HEK293 (cell line): ENCODE results near the gene THUMPD3.

Source experiments
- CTCF ChIA-PET: fragments of 350-600 bp; formaldehyde crosslinking; extraction: SDS; loops from one replicate; lab custom pipeline; 2021; ENCODE audit warnings: antibody characterized with exemption; lab: Yijun Ruan, JAX
- POLR2A ChIA-PET: fragments of 300-600 bp; formaldehyde crosslinking; extraction: SDS; loops from one replicate; lab custom pipeline; 2020; ENCODE audit warnings: antibody characterized with exemption, inconsistent platforms; lab: Yijun Ruan, JAX
- H3K27ac ChIP-seq: fragments of 200-500 bp; sonication (Bioruptor generic); 2 replicates; pipeline ENCODE4 v1.5.1; 2014; ENCODE audit warnings: low read depth, low read length, control low read depth, inconsistent platforms; ENCODE audit errors: extremely low read depth
- H3K36me3 ChIP-seq, 2 experiments: fragments of 200-500 bp in 1 of 2; sonication (Bioruptor generic) in 1 of 2; 1 replicate in 1 of 2; 2 replicates in 1 of 2; pipeline ENCODE4 v1.5.1; 2014 to 2017; ENCODE audit warnings: inconsistent platforms in 2 of 2, low read length in 2 of 2; ENCODE audit not compliant: control insufficient read depth in 2 of 2, insufficient read depth in 1 of 2
- H3K4me1 ChIP-seq: fragments of 200-500 bp; sonication (Bioruptor generic); 2 replicates; pipeline ENCODE4 v1.5.1; 2014; ENCODE audit warnings: mild to moderate bottlenecking, low read length, inconsistent platforms; ENCODE audit not compliant: control insufficient read depth, insufficient read depth
- H3K4me3 ChIP-seq: 2 replicates; pipeline ENCODE4 v1.5.1; 2011; ENCODE audit warnings: low read depth, mild to moderate bottlenecking, control low read depth, low read length, moderate library complexity
- H3K9me3 ChIP-seq: fragments of 200-500 bp; sonication (Bioruptor generic); 2 replicates; pipeline ENCODE4 v1.5.1; 2014; ENCODE audit warnings: low read depth, low read length, inconsistent platforms; ENCODE audit not compliant: control insufficient read depth, insufficient read depth
- GLIS1 ChIP-seq: fragments of 450-650 bp; formaldehyde crosslinking; IDR thresholded peaks from 2 replicates; pipeline ENCODE4 v1.5.1; 2016; ENCODE audit warnings: missing biosample characterization, missing genetic modification characterization
- HOXD13 ChIP-seq: sonication (generic); formaldehyde crosslinking; IDR thresholded peaks from 2 replicates; pipeline ENCODE4 v1.8.0; 2022; ENCODE audit warnings: missing genetic modification reagents, borderline replicate concordance
- KLF16 ChIP-seq: fragments of 450-650 bp; formaldehyde crosslinking; IDR thresholded peaks from 2 replicates; pipeline ENCODE4 v1.5.1; 2017; ENCODE audit warnings: missing biosample characterization, missing genetic modification characterization
- MYNN ChIP-seq: fragments of 450-650 bp; formaldehyde crosslinking; IDR thresholded peaks from 2 replicates; pipeline ENCODE4 v1.5.1; 2016; ENCODE audit warnings: missing biosample characterization, missing genetic modification characterization, borderline replicate concordance
- ZBTB20 ChIP-seq: fragments of 450-650 bp; formaldehyde crosslinking; IDR thresholded peaks from 2 replicates; pipeline ENCODE4 v1.5.1; 2016; ENCODE audit warnings: missing biosample characterization, missing genetic modification characterization
- ZNF133 ChIP-seq: fragments of 450-650 bp; formaldehyde crosslinking; IDR thresholded peaks from 2 replicates; pipeline ENCODE4 v1.5.1; 2016; ENCODE audit warnings: missing biosample characterization, missing genetic modification characterization
- ZNF146 ChIP-seq: fragments of 450-650 bp; formaldehyde crosslinking; IDR thresholded peaks from 2 replicates; pipeline ENCODE4 v1.5.1; 2016; ENCODE audit warnings: missing biosample characterization, missing genetic modification characterization
- ZNF148 ChIP-seq: fragments of 450-650 bp; formaldehyde crosslinking; IDR thresholded peaks from 2 replicates; pipeline ENCODE4 v1.5.0; 2017; ENCODE audit warnings: missing biosample characterization, missing genetic modification characterization, borderline replicate concordance
- ZNF19 ChIP-seq: fragments of 450-650 bp; formaldehyde crosslinking; IDR thresholded peaks from 2 replicates; pipeline ENCODE4; 2016; ENCODE audit warnings: missing biosample characterization, missing genetic modification characterization, low read depth
- ZNF248 ChIP-seq: fragments of 450-650 bp; formaldehyde crosslinking; IDR thresholded peaks from 2 replicates; pipeline ENCODE4 v1.5.1; 2017; ENCODE audit warnings: missing biosample characterization, missing genetic modification characterization
- ZNF274 ChIP-seq, 2 experiments: fragments of 200-500 bp in 1 of 2; fragments of 450-650 bp in 1 of 2; sonication (Bioruptor generic) in 1 of 2; formaldehyde crosslinking in 1 of 2; IDR thresholded peaks; 2 replicates each; pipeline versions ENCODE4 v1.5.1 to v1.6.1; 2014 to 2016; ENCODE audit warnings: borderline replicate concordance in 1 of 2, inconsistent platforms in 1 of 2, low read length in 1 of 2, missing biosample characterization in 1 of 2, missing genetic modification characterization in 1 of 2
- ZNF354C ChIP-seq: fragments of 450-650 bp; formaldehyde crosslinking; IDR thresholded peaks from 2 replicates; pipeline ENCODE4 v1.5.1; 2016; ENCODE audit warnings: missing biosample characterization, missing genetic modification characterization, low read depth, borderline replicate concordance
- ZNF433 ChIP-seq: fragments of 450-650 bp; formaldehyde crosslinking; IDR thresholded peaks from 2 replicates; pipeline ENCODE4 v1.5.1; 2016; ENCODE audit warnings: missing biosample characterization, missing genetic modification characterization, low read depth
- ZNF473 ChIP-seq: fragments of 450-650 bp; formaldehyde crosslinking; IDR thresholded peaks from 2 replicates; pipeline ENCODE4 v1.5.1; 2017; ENCODE audit warnings: missing biosample characterization, missing genetic modification characterization
- ZNF514 ChIP-seq: fragments of 450-650 bp; formaldehyde crosslinking; IDR thresholded peaks from 2 replicates; pipeline ENCODE4 v1.5.1; 2016; ENCODE audit warnings: missing biosample characterization, missing genetic modification characterization
- ZNF530 ChIP-seq: fragments of 450-650 bp; formaldehyde crosslinking; IDR thresholded peaks from 2 replicates; pipeline ENCODE4 v1.5.1; 2016; ENCODE audit warnings: low read depth, missing biosample characterization, missing genetic modification characterization
- ZNF560 ChIP-seq: fragments of 450-650 bp; formaldehyde crosslinking; IDR thresholded peaks from 2 replicates; pipeline ENCODE4 v1.5.1; 2017; ENCODE audit warnings: missing biosample characterization, missing genetic modification characterization, borderline replicate concordance
- ZNF629 ChIP-seq: fragments of 450-650 bp; formaldehyde crosslinking; IDR thresholded peaks from 2 replicates; pipeline ENCODE4 v1.5.1; 2017; ENCODE audit warnings: missing biosample characterization, missing genetic modification characterization
- ZNF768 ChIP-seq: fragments of 450-650 bp; formaldehyde crosslinking; IDR thresholded peaks from 2 replicates; pipeline ENCODE4 v1.5.1; 2018; ENCODE audit warnings: missing biosample characterization, mild to moderate bottlenecking, missing genetic modification characterization
- ZNF792 ChIP-seq: fragments of 450-650 bp; formaldehyde crosslinking; IDR thresholded peaks from 2 replicates; pipeline ENCODE4 v1.5.1; 2016; ENCODE audit warnings: missing biosample characterization, missing genetic modification characterization
- ZSCAN16 ChIP-seq: fragments of 450-650 bp; formaldehyde crosslinking; IDR thresholded peaks from 2 replicates; pipeline ENCODE4 v1.5.1; 2016; ENCODE audit warnings: missing biosample characterization, missing genetic modification characterization
- ZSCAN18 ChIP-seq: fragments of 450-650 bp; formaldehyde crosslinking; IDR thresholded peaks from 2 replicates; pipeline ENCODE4 v1.5.1; 2016; ENCODE audit warnings: missing biosample characterization, missing genetic modification characterization
- TF ChIP-seq, protein P1 (sequence below): fragments of 450-650 bp; IDR thresholded peaks from 2 replicates; pipeline ENCODE4 v1.5.1; 2018; ENCODE audit warnings: missing biosample characterization, mild to moderate bottlenecking, missing genetic modification characterization

Gene THUMPD3

GRCh38 chr3:9430733-9431132, 67.9 kb downstream of the THUMPD3 start:
- peaks cover 88 to 96% of the 10 kb centered on the region in 2 experiments for H3K36me3 ChIP-seq
- no peaks in the 10 kb centered on the region for H3K4me1 ChIP-seq
- ChIA-PET CTCF (interaction anchor here (0.6 kb wide), 1 partner anchor 71 kb away, joined by 3 read pairs; no protein-coding TSS in a partner anchor), POLR2A (interaction anchor here (0.8 kb wide), 1 partner anchor 34 kb away, joined by 5 read pairs; no protein-coding TSS in a partner anchor)
- H3K9me3 ChIP-seq = no peaks in the 10 kb centered on the region
- H3K4me3 ChIP-seq = no peak overlapping the region
- TF ChIP-seq ZBTB20 (tag by site-specific recombination) = no peak
- TF ChIP-seq ZNF530 = no peak
- TF ChIP-seq ZNF354C (tag by site-specific recombination) = no peak
- no peak for TF ChIP-seq KLF16 (tag by site-specific recombination)
- TF ChIP-seq ZNF560 (tag by site-specific recombination) = no peak
- TF ChIP-seq ZNF148 (tag by site-specific recombination) = no peak
- TF ChIP-seq ZNF792 (tag by site-specific recombination) = no peak
- no peak for TF ChIP-seq ZNF146 (tag by site-specific recombination)
- no peak for TF ChIP-seq ZNF473 (tag by site-specific recombination)
- TF ChIP-seq ZNF629 (tag by site-specific recombination) = no peak
- TF ChIP-seq ZNF514 (tag by site-specific recombination) = no peak
- no peak for TF ChIP-seq ZNF433 (tag by site-specific recombination)
- no peak for TF ChIP-seq HOXD13 (CRISPR knock-in tag)
- TF ChIP-seq GLIS1 (tag by site-specific recombination) = no peak
- TF ChIP-seq ZNF768 (tag by site-specific recombination) = no peak
- no peak for TF ChIP-seq ZNF19 (tag by site-specific recombination)
- no peak for TF ChIP-seq ZSCAN18 (tag by site-specific recombination)
- TF ChIP-seq ZNF274 (IDR thresholded peaks at IDR 0.05; ENCODE audit: low read length) = no peak
- TF ChIP-seq ZNF274 (tag by site-specific recombination; IDR thresholded peaks at IDR 0.05; ENCODE audit: borderline replicate concordance) = no peak
- TF ChIP-seq, all 188 proteins: peak for 0
- no peak overlapping the region for H3K27ac ChIP-seq

GRCh38 chr3:9433627-9434521, 71.0 kb downstream of the THUMPD3 start:
- POLR2A ChIA-PET = no interaction called here
- no peak for TF ChIP-seq ZNF248 (tag by site-specific recombination)
- TF ChIP-seq ZNF433 (tag by site-specific recombination) = no peak
- no peak for TF ChIP-seq ZSCAN16 (tag by site-specific recombination)
- no peak for TF ChIP-seq MYNN (tag by site-specific recombination)
- TF ChIP-seq, protein P1, sequence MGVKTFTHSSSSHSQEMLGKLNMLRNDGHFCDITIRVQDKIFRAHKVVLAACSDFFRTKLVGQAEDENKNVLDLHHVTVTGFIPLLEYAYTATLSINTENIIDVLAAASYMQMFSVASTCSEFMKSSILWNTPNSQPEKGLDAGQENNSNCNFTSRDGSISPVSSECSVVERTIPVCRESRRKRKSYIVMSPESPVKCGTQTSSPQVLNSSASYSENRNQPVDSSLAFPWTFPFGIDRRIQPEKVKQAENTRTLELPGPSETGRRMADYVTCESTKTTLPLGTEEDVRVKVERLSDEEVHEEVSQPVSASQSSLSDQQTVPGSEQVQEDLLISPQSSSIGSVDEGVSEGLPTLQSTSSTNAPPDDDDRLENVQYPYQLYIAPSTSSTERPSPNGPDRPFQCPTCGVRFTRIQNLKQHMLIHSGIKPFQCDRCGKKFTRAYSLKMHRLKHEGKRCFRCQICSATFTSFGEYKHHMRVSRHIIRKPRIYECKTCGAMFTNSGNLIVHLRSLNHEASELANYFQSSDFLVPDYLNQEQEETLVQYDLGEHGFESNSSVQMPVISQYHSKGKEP (tag by site-specific recombination) = no peak
- no peak for TF ChIP-seq ZNF133 (tag by site-specific recombination)
- TF ChIP-seq, all 188 proteins: peak for 0
- CTCF ChIA-PET = interaction anchor here (0.9 kb wide), 2 partner anchors 11 to 82 kb away, joined by 3 to 4 read pairs; no protein-coding TSS in a partner anchor
- peaks cover 71 to 99% of the 10 kb centered on the region in 2 experiments for H3K36me3 ChIP-seq
- H3K9me3 ChIP-seq = no peaks in the 10 kb centered on the region
- no peak overlapping the region for H3K4me3 ChIP-seq
- 0 out of 2 replicates have a peak, but pooled peaks cover 3% of the 10 kb centered on the region for H3K4me1 ChIP-seq
- no peak overlapping the region for H3K27ac ChIP-seq
